Astrocyte (in vitro differentiated cells and primary cell): ENCODE results near the gene LYPD6B. TPM values are rescaled to one million over a fixed set of nuclear protein-coding genes. Genes with fewer than 3 reads are reported as not detected.

Source experiments
- DNase-seq: peaks from one replicate; pipeline ENCODE4 v3.0.0-alpha.2; 2010; ENCODE audit warnings: low read depth
- FAIRE-seq: peaks from 2 replicates; lab custom pipeline; 2011; peaks lifted over from hg19 to GRCh38; lab: Jason Lieb, UNC
- H2AFZ ChIP-seq: 2 replicates; pipeline ENCODE4 v1.6.0; 2012; ENCODE audit warnings: low read depth, low read length, inconsistent platforms
- H3K27ac ChIP-seq: 2 replicates; pipeline ENCODE4 v1.5.1; 2011; ENCODE audit warnings: low read depth, low read length, inconsistent platforms
- H3K27me3 ChIP-seq: 2 replicates; pipeline ENCODE4 v1.6.0; 2011; ENCODE audit warnings: low read length, inconsistent platforms; ENCODE audit not compliant: insufficient read depth
- H3K36me3 ChIP-seq: 2 replicates; pipeline ENCODE4 v1.5.1; 2011; ENCODE audit warnings: low read length, inconsistent platforms; ENCODE audit not compliant: insufficient read depth
- H3K4me1 ChIP-seq: 2 replicates; pipeline ENCODE4 v1.5.1; 2011; ENCODE audit warnings: low read length, inconsistent platforms; ENCODE audit not compliant: insufficient read depth
- H3K4me2 ChIP-seq: 2 replicates; pipeline ENCODE4 v1.6.0; 2012; ENCODE audit warnings: low read length, inconsistent platforms
- H3K4me3 ChIP-seq: 2 replicates; pipeline ENCODE4 v1.5.1; 2011; ENCODE audit warnings: low read depth, mild to moderate bottlenecking, low read length, inconsistent platforms; ENCODE audit not compliant: insufficient read depth
- H3K79me2 ChIP-seq: 2 replicates; pipeline ENCODE4 v1.6.0; 2012; ENCODE audit warnings: mild to moderate bottlenecking, low read length, inconsistent platforms; ENCODE audit not compliant: insufficient read depth
- H3K9ac ChIP-seq: 2 replicates; pipeline ENCODE4 v1.6.0; 2012; ENCODE audit warnings: mild to moderate bottlenecking, low read length, inconsistent platforms
- H3K9me3 ChIP-seq: 2 replicates; pipeline ENCODE4 v1.5.1; 2012; ENCODE audit warnings: low read depth, mild to moderate bottlenecking, low read length, inconsistent platforms; ENCODE audit not compliant: insufficient read depth
- H4K20me1 ChIP-seq: 2 replicates; pipeline ENCODE4 v1.6.0; 2012; ENCODE audit warnings: low read length, inconsistent platforms; ENCODE audit not compliant: insufficient read depth
- H3K27ac Mint-ChIP-seq: one replicate; pipeline ENCODE4 v1.8.0; 2021; ENCODE audit warnings: mild to moderate bottlenecking, mixed read lengths; ENCODE audit not compliant: unreplicated experiment
- H3K27me3 Mint-ChIP-seq: one replicate; pipeline ENCODE4 v1.8.0; 2021; ENCODE audit warnings: low read depth, mixed read lengths; ENCODE audit not compliant: unreplicated experiment
- H3K36me3 Mint-ChIP-seq: one replicate; pipeline ENCODE4 v1.8.0; 2021; ENCODE audit warnings: low read depth, mixed read lengths; ENCODE audit not compliant: unreplicated experiment
- H3K4me1 Mint-ChIP-seq: one replicate; pipeline ENCODE4 v1.8.0; 2021; ENCODE audit warnings: low read depth, mixed read lengths; ENCODE audit not compliant: unreplicated experiment
- H3K4me3 Mint-ChIP-seq: one replicate; pipeline ENCODE4 v1.8.0; 2021; ENCODE audit warnings: mild to moderate bottlenecking, moderate library complexity, mixed read lengths; ENCODE audit not compliant: unreplicated experiment
- H3K9me3 Mint-ChIP-seq: one replicate; pipeline ENCODE4 v1.8.0; 2021; ENCODE audit warnings: mild to moderate bottlenecking, mixed read lengths; ENCODE audit not compliant: unreplicated experiment
- EZH2 ChIP-seq: IDR thresholded peaks from 2 replicates; pipeline ENCODE4 v1.6.1; 2012; ENCODE audit warnings: mild to moderate bottlenecking, low read length, inconsistent platforms; ENCODE audit not compliant: insufficient read depth
- total RNA-seq: library from RNA; stranded (reverse); gene quantifications from 2 replicates; pipeline ENCODE4 v1.2.1, GENCODE V29; 2021
- TF ChIP-seq, protein P1 (sequence below): IDR thresholded peaks from 2 replicates; pipeline ENCODE4 v1.5.1; 2011; ENCODE audit warnings: low read depth, mild to moderate bottlenecking, inconsistent platforms, low read length, moderate library complexity; ENCODE audit not compliant: insufficient read depth

LYPD6B gene
- total RNA-seq, 1 donor from 2014 or later, result 1.2 TPM

DNA sequence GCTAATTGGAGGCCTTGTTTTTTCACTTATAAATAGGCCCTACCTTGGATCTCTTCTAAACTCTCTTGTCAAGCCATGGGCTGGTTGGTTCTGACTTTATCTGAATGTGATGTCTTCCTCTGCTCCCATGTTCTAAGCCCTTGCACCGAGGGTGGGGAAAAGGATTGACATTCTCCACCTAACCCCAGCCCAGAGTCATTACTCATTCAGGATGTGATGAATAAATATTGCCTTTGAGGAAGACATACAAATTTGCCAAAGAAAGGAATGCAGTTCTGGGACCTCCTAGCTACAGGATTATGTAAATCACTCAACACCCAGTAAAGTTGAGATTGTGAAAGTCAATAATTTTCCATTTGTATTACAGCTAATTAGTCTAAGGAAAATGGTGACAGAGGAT lies 149.8 kb downstream of the LYPD6B start:
- Histone ChIP-seq H3K9me3 (no peaks in the 10 kb centered on the region), H3K4me3 (no peak overlapping the region)

GRCh38 chr2:149189769-149190168 lies 151.3 kb downstream of the LYPD6B start:
- Histone ChIP-seq H2AFZ (no peak overlapping the region), H3K79me2 (no peaks in the 10 kb centered on the region), H3K27me3 (no peaks in the 10 kb centered on the region), H4K20me1 (no peaks in the 10 kb centered on the region), H3K4me1 (no peaks in the 10 kb centered on the region), H3K4me2 (no peak overlapping the region), H3K9me3 (no peaks in the 10 kb centered on the region), H3K27ac (no peak overlapping the region), H3K9ac (no peak overlapping the region), H3K36me3 (no peaks in the 10 kb centered on the region), H3K4me3 (no peak overlapping the region)
- FAIRE-seq (no peak), DNase-seq (no peak)
- Mint-ChIP-seq H3K27me3 (peaks cover 1% of the 10 kb centered on the region), H3K4me1 (peaks cover 4% of the 10 kb centered on the region), H3K9me3 (no peaks in the 10 kb centered on the region), H3K27ac (no peak overlapping the region), H3K4me3 (no peak overlapping the region), H3K36me3 (no peaks in the 10 kb centered on the region)
- TF ChIP-seq, protein P1, sequence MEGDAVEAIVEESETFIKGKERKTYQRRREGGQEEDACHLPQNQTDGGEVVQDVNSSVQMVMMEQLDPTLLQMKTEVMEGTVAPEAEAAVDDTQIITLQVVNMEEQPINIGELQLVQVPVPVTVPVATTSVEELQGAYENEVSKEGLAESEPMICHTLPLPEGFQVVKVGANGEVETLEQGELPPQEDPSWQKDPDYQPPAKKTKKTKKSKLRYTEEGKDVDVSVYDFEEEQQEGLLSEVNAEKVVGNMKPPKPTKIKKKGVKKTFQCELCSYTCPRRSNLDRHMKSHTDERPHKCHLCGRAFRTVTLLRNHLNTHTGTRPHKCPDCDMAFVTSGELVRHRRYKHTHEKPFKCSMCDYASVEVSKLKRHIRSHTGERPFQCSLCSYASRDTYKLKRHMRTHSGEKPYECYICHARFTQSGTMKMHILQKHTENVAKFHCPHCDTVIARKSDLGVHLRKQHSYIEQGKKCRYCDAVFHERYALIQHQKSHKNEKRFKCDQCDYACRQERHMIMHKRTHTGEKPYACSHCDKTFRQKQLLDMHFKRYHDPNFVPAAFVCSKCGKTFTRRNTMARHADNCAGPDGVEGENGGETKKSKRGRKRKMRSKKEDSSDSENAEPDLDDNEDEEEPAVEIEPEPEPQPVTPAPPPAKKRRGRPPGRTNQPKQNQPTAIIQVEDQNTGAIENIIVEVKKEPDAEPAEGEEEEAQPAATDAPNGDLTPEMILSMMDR, result no peak
- no peak for TF ChIP-seq EZH2

More for the DNA sequence above, 149.8 kb downstream of the LYPD6B start:
- TF ChIP-seq, protein P1, result no peak
- no peak for TF ChIP-seq EZH2
- Mint-ChIP-seq H3K27ac (no peak overlapping the region), H3K9me3 (no peaks in the 10 kb centered on the region), H3K4me3 (no peak overlapping the region), H3K27me3 (peaks cover 1% of the 10 kb centered on the region), H3K36me3 (no peaks in the 10 kb centered on the region), H3K4me1 (peaks cover 4% of the 10 kb centered on the region)
- no peak for DNase-seq
- H3K9ac ChIP-seq, result no peak overlapping the region
- peak; percentile 13 for FAIRE-seq
- H3K4me1 ChIP-seq, result no peaks in the 10 kb centered on the region
- H2AFZ ChIP-seq, result no peak overlapping the region
- H3K79me2 ChIP-seq, result no peaks in the 10 kb centered on the region
- H3K27ac ChIP-seq, result no peak overlapping the region
- no peak overlapping the region for H3K4me2 ChIP-seq
- H3K36me3 ChIP-seq, result no peaks in the 10 kb centered on the region
- H3K27me3 ChIP-seq, result no peaks in the 10 kb centered on the region
- no peaks in the 10 kb centered on the region for H4K20me1 ChIP-seq

GRCh38 chr2:149191915-149192314 lies 153.4 kb downstream of the LYPD6B start:
- Histone ChIP-seq H3K4me1 (no peaks in the 10 kb centered on the region), H3K27me3 (no peaks in the 10 kb centered on the region), H3K9me3 (no peaks in the 10 kb centered on the region), H4K20me1 (no peaks in the 10 kb centered on the region), H2AFZ (no peak overlapping the region), H3K4me2 (no peak overlapping the region), H3K9ac (no peak overlapping the region), H3K79me2 (no peaks in the 10 kb centered on the region), H3K27ac (no peak overlapping the region), H3K4me3 (no peak overlapping the region), H3K36me3 (no peaks in the 10 kb centered on the region)
- H3K27me3 Mint-ChIP-seq, result peaks cover 2% of the 10 kb centered on the region
- no peaks in the 10 kb centered on the region for H3K4me1 Mint-ChIP-seq
- FAIRE-seq, result peak; percentile 9
- H3K36me3 Mint-ChIP-seq, result no peaks in the 10 kb centered on the region
- TF ChIP-seq, protein P1, result no peak
- no peak for TF ChIP-seq EZH2
- no peak overlapping the region for H3K27ac Mint-ChIP-seq
- H3K9me3 Mint-ChIP-seq, result no peaks in the 10 kb centered on the region
- no peak for DNase-seq
- H3K4me3 Mint-ChIP-seq, result no peak overlapping the region
